GM06990 (cell line): ENCODE results near the gene SLC30A2.

Experiments
- DNase-seq: peaks from one replicate; pipeline ENCODE4 v3.0.0-alpha.2; 2011; ENCODE audit not compliant: insufficient read length; ENCODE audit errors: extremely low read depth
- H3K27me3 ChIP-seq: replicated peaks from 2 replicates; pipeline ENCODE4 v1.6.0; 2011; ENCODE audit warnings: low read length; ENCODE audit not compliant: control insufficient read depth, insufficient read depth
- H3K36me3 ChIP-seq: 2 replicates; pipeline ENCODE4 v1.5.1; 2011; ENCODE audit warnings: low read length; ENCODE audit not compliant: control insufficient read depth, insufficient read depth
- H3K4me3 ChIP-seq: replicated peaks from 2 replicates; pipeline ENCODE4 v1.5.1; 2011; ENCODE audit warnings: low read depth, mild to moderate bottlenecking, control low read depth, low read length
- TF ChIP-seq, protein P1 (sequence below): IDR thresholded peaks from 2 replicates; pipeline ENCODE4 v1.5.1; 2011; ENCODE audit warnings: low read length, control low read depth, mild to moderate bottlenecking, inconsistent platforms; ENCODE audit not compliant: insufficient read depth, poor library complexity, severe bottlenecking

Gene SLC30A2

DNA sequence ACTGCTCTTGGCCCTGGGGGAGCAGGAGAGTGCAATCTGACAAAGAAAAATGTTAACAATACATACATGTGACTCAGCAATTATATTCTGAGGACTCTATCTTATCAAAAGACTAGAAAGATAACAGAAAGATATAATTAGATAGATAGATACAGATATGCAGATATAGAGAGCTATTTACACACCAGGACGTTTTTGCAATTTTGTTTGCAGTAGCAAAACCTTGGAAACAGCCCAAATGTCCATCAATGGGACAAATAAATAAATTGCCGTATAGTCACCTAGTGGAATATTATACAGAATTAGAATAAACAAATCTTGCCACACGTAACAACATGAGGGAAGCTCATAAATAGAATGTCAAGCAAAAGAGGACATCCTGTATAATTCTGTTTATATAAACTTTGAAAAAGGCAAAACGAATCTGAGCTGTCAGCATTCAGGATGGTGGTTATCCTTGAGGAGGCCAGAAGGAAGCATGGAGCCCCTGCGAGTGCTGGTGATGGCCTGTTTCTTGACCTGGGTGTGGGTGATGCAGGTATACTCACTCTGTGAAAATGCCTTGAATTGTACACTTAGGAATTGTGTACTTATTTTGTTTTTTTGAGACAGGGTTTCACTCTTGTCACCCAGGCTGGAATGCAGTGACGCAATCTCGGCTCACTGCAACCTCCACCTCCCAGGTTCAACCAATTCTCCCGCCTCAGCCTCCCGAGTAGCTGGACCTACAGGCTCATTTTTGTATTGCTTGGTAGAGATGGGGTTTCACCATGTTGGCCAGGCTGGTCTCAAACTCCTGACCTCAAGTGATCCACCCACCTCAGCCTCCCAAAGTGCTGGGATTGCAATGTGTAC, 34.3 kb upstream of the SLC30A2 start:
- H3K4me3 ChIP-seq = no peak overlapping the region
- peaks cover 2% of the 10 kb centered on the region; the same call in 1 of the 2 replicates for H3K27me3 ChIP-seq
- TF ChIP-seq, protein P1, sequence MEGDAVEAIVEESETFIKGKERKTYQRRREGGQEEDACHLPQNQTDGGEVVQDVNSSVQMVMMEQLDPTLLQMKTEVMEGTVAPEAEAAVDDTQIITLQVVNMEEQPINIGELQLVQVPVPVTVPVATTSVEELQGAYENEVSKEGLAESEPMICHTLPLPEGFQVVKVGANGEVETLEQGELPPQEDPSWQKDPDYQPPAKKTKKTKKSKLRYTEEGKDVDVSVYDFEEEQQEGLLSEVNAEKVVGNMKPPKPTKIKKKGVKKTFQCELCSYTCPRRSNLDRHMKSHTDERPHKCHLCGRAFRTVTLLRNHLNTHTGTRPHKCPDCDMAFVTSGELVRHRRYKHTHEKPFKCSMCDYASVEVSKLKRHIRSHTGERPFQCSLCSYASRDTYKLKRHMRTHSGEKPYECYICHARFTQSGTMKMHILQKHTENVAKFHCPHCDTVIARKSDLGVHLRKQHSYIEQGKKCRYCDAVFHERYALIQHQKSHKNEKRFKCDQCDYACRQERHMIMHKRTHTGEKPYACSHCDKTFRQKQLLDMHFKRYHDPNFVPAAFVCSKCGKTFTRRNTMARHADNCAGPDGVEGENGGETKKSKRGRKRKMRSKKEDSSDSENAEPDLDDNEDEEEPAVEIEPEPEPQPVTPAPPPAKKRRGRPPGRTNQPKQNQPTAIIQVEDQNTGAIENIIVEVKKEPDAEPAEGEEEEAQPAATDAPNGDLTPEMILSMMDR = no peak
- no peak for DNase-seq
- no peaks in the 10 kb centered on the region for H3K36me3 ChIP-seq

DNA sequence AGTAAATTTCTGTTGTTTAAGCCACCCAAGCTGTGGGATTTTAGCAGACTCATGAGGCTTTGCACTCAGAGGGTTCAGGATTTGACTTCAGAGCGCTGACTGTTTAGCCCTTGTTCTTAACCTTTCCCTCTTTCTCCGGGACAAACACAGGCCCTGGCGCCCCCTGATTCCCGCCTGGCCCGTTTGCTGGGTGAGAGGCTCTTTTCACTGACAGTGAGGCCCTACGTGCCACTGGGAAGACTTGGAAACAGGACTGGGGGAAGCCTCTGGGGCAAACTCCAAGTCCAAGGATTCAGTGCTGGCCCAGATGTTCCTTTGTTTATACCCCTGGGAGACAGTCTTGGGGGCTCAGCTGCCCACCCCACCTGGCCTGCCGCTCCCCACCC, 33.3 kb upstream of the SLC30A2 start:
- H3K4me3 ChIP-seq = no peak overlapping the region
- DNase-seq = no peak
- TF ChIP-seq, protein P1 = no peak
- H3K27me3 ChIP-seq = peaks cover 2% of the 10 kb centered on the region; the same call in 1 of the 2 replicates
- H3K36me3 ChIP-seq = no peaks in the 10 kb centered on the region

DNA sequence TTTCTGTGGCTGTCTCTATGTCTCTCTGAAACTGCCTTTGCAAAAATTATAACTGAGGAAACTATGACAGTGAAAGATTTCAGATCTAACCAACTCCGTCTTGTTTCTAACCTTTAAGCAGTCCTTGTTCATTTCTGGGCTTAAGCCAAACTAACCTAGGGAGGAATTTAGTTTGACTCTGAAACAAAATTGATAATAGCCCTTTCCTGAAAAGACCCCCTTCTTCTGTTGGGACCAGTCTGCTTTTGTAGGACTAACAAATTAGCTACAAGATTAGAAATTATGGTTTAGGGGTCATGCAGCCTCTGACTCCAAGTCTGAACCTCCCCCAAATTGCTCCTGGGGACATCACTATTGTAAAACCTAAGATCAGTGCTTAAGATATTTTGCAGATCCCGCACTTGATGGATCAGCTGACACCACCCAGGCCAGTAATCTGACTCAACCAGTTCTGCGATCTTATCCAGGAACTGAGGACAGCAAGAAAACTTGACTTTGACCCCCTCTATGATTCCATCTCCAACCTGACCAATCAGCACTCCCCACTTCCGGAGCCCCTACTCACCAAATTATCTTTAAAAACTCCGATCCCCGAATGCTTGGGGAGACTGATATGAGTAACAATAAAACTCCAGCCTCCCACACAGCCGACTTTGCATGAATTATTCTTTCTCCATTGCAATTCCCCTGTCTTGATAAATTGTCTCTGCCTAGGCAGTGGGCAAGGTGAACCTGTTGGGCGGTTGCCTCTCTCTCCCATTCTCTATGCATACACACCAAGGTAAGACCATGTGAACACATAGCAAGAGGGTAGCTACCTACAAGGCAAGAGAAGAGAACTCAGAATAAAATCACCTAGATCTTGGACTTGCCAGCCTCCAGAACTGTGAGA, 32.6 kb upstream of the SLC30A2 start:
- Histone ChIP-seq H3K36me3 (no peaks in the 10 kb centered on the region), H3K4me3 (no peak overlapping the region), H3K27me3 (peaks cover 2% of the 10 kb centered on the region; the same call in 1 of the 2 replicates)
- TF ChIP-seq, protein P1 = no peak
- DNase-seq = no peak

DNA sequence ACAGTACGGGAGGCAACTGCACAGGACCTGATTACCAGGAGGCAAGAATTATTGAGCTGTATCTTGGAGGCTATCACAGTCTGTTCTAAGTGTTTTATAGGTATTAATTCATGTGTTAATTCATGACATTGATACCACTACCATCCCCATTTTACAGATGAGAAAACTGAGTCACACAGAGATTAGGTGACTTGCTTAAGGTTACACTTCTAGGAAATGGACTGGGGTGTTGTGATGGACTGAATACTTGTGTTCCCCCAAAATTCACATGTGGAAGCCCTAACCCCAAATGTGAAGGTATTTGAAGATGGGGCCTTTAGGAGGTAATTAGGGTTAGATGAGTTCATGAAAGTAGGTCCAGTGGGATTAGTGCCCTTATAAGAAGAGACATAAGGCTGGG, 31.6 kb upstream of the SLC30A2 start:
- TF ChIP-seq, protein P1 = no peak
- H3K36me3 ChIP-seq = no peaks in the 10 kb centered on the region

DNA sequence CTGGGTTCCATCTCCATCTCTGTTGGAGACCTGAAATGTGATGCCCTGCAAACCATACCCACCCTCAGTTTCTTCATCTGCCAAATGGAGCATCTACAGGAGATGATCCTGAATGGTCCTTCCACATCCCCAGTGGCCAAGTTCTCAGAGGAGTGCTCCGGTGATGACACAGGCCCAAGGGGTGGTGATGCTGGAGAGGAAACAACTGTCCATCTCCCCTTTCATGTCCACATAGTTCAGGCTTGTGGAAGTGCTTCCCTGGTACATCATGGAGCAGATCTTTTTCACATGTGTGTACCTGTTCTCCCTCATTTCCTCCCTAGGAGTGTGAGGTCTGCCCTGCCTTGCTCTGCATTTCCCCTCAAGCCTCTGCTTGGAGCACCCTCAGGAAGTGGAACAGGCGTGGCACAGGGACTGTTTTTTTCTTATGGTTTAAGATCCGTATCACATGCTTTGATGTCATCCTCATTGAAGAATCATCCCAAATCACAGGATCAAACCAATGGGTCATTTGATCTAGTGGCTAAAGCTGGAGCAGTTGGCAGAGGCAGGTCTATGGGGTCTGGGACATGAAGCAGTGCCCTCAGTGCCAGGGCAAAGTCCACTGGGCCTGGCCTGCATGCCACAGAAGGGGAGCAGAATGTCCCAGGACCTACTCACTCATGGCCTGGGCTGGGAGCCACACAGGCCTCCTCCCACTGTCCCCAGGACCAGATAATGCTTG, 29.7 kb upstream of the SLC30A2 start:
- peaks cover 2% of the 10 kb centered on the region for H3K27me3 ChIP-seq
- no peak for DNase-seq
- no peaks in the 10 kb centered on the region for H3K36me3 ChIP-seq
- H3K4me3 ChIP-seq = no peak overlapping the region
- TF ChIP-seq, protein P1 = no peak

More for the DNA sequence above, 31.6 kb upstream of the SLC30A2 start:
- H3K4me3 ChIP-seq = no peak overlapping the region
- no peak for DNase-seq
- H3K27me3 ChIP-seq = peaks cover 2% of the 10 kb centered on the region; the same call in 1 of the 2 replicates
